Activated T-cell treated with anti-CD3 and anti-CD28 coated beads, Interleukin-2, amount 50 U/mL, for 72 hours (primary cell): ENCODE data around the gene NEURL1B. TPM values are rescaled to one million over a fixed set of nuclear protein-coding genes. Genes with fewer than 3 reads are reported as not detected.

Experiments used
- ATAC-seq, 2 donors: fragments of 150-1000 bp; cut with Tn5 transposase; replicated peaks in 1 of 2; 2 replicates each; pipeline ENCODE4 v1.10.0; 2021; ENCODE audit warnings: moderate library complexity in 2 of 2, mild to moderate bottlenecking in 1 of 2
- DNase-seq, 2 donors: peaks; one replicate each; pipeline ENCODE4 v3.0.0; 2021 to 2022; ENCODE audit warnings: mixed read lengths in 1 of 2
- H3K27ac Mint-ChIP-seq: one replicate; pipeline ENCODE4 v1.8.0; 2022; ENCODE audit warnings: mild to moderate bottlenecking, moderate library complexity, mixed read lengths
- H3K27me3 Mint-ChIP-seq: one replicate; pipeline ENCODE4 v1.8.0; 2022; ENCODE audit warnings: low read depth, mixed read lengths
- H3K36me3 Mint-ChIP-seq, 2 donors: one replicate each; pipeline ENCODE4 v1.8.0; 2022; ENCODE audit warnings: mixed read lengths in 2 of 2, mild to moderate bottlenecking in 1 of 2; ENCODE audit not compliant: insufficient read depth in 2 of 2
- H3K4me1 Mint-ChIP-seq: one replicate; pipeline ENCODE4 v1.8.0; 2022; ENCODE audit warnings: low read depth, mixed read lengths
- H3K4me3 Mint-ChIP-seq, 2 donors: one replicate each; pipeline ENCODE4 v1.8.0; 2022; ENCODE audit warnings: mild to moderate bottlenecking in 2 of 2, mixed read lengths in 2 of 2, moderate library complexity in 2 of 2
- H3K9me3 Mint-ChIP-seq, 2 donors: one replicate each; pipeline ENCODE4 v1.8.0; 2022; ENCODE audit warnings: mixed read lengths in 2 of 2
- total RNA-seq, 2 donors: library from RNA; stranded (reverse); gene quantifications; one replicate each; pipeline ENCODE4 v1.2.3, GENCODE V29; 2022

Gene NEURL1B
- total RNA-seq, 2 donors from 2014 or later = 0.29 to 0.63 TPM

GRCh38 chr5:172618574-172619365 lies 22.3 kb upstream of the NEURL1B start:
- Mint-ChIP-seq H3K27me3 (no peaks in the 10 kb centered on the region), H3K9me3 (no peaks in the 10 kb centered on the region), H3K36me3 (no peaks in the 10 kb centered on the region), H3K27ac (no peak overlapping the region), H3K4me3 (no peak overlapping the region), H3K4me1 (no peaks in the 10 kb centered on the region)
- ATAC-seq (no peak), DNase-seq (no peak)

GRCh38 chr5:172620506-172620905 lies 20.6 kb upstream of the NEURL1B start:
- no peak overlapping the region for H3K27ac Mint-ChIP-seq
- H3K36me3 Mint-ChIP-seq = no peaks in the 10 kb centered on the region
- ATAC-seq = no peak
- no peak overlapping the region for H3K4me3 Mint-ChIP-seq
- H3K27me3 Mint-ChIP-seq = no peaks in the 10 kb centered on the region
- no peaks in the 10 kb centered on the region for H3K4me1 Mint-ChIP-seq
- H3K9me3 Mint-ChIP-seq = no peaks in the 10 kb centered on the region
- DNase-seq = no peak

GRCh38 chr5:172622091-172623046 lies 18.7 kb upstream of the NEURL1B start:
- H3K27me3 Mint-ChIP-seq = peaks cover 10% of the 10 kb centered on the region
- H3K9me3 Mint-ChIP-seq = no peaks in the 10 kb centered on the region
- H3K27ac Mint-ChIP-seq = no peak overlapping the region
- ATAC-seq = no peak
- no peaks in the 10 kb centered on the region for H3K36me3 Mint-ChIP-seq
- no peaks in the 10 kb centered on the region for H3K4me1 Mint-ChIP-seq
- DNase-seq = no peak
- H3K4me3 Mint-ChIP-seq = no peak overlapping the region

GRCh38 chr5:172623313-172623980 lies 17.6 kb upstream of the NEURL1B start:
- ATAC-seq (no peak), DNase-seq (no peak)
- Mint-ChIP-seq H3K27me3 (peaks cover 12% of the 10 kb centered on the region), H3K27ac (no peak overlapping the region), H3K9me3 (no peaks in the 10 kb centered on the region), H3K4me1 (no peaks in the 10 kb centered on the region), H3K36me3 (no peaks in the 10 kb centered on the region), H3K4me3 (no peak overlapping the region)

- Mint-ChIP-seq H3K9me3 (no peaks in the 10 kb centered on the region), H3K4me3 (no peak overlapping the region), H3K36me3 (no peaks in the 10 kb centered on the region), H3K27me3 (peaks cover 15% of the 10 kb centered on the region), H3K27ac (no peak overlapping the region), H3K4me1 (no peaks in the 10 kb centered on the region)
- DNase-seq = no peak
- no peak for ATAC-seq
These were observed 16.7 kb upstream of the NEURL1B start for GRCh38 chr5:172624083-172624995.

- no peak overlapping the region for H3K4me3 Mint-ChIP-seq
- no peak overlapping the region for H3K27ac Mint-ChIP-seq
- H3K36me3 Mint-ChIP-seq = no peaks in the 10 kb centered on the region
- no peak for DNase-seq
- no peaks in the 10 kb centered on the region for H3K9me3 Mint-ChIP-seq
- no peaks in the 10 kb centered on the region for H3K4me1 Mint-ChIP-seq
- ATAC-seq = no peak
- peaks cover 15% of the 10 kb centered on the region for H3K27me3 Mint-ChIP-seq
These were observed 15.8 kb upstream of the NEURL1B start for GRCh38 chr5:172624996-172625964.

GRCh38 chr5:172626031-172626581 lies 15.0 kb upstream of the NEURL1B start:
- Mint-ChIP-seq H3K36me3 (no peaks in the 10 kb centered on the region), H3K9me3 (no peaks in the 10 kb centered on the region), H3K27me3 (peaks cover 15% of the 10 kb centered on the region), H3K27ac (no peak overlapping the region), H3K4me1 (no peaks in the 10 kb centered on the region), H3K4me3 (no peak overlapping the region)
- ATAC-seq = no peak
- no peak for DNase-seq

- Mint-ChIP-seq H3K4me1 (no peaks in the 10 kb centered on the region), H3K9me3 (no peaks in the 10 kb centered on the region), H3K4me3 (no peak overlapping the region), H3K27ac (no peak overlapping the region), H3K27me3 (peaks cover 15% of the 10 kb centered on the region), H3K36me3 (no peaks in the 10 kb centered on the region)
- no peak for ATAC-seq
- no peak for DNase-seq
These were observed 11.0 kb upstream of the NEURL1B start for GRCh38 chr5:172630082-172630481.

GRCh38 chr5:172630482-172630881 lies 10.6 kb upstream of the NEURL1B start:
- peaks cover 15% of the 10 kb centered on the region for H3K27me3 Mint-ChIP-seq
- H3K4me3 Mint-ChIP-seq = no peak overlapping the region
- ATAC-seq (no peak), DNase-seq (no peak)
- H3K27ac Mint-ChIP-seq = no peak overlapping the region
- no peaks in the 10 kb centered on the region for H3K9me3 Mint-ChIP-seq
- H3K36me3 Mint-ChIP-seq = no peaks in the 10 kb centered on the region
- H3K4me1 Mint-ChIP-seq = no peaks in the 10 kb centered on the region

- Mint-ChIP-seq H3K4me3 (no peak overlapping the region), H3K36me3 (no peaks in the 10 kb centered on the region), H3K4me1 (no peaks in the 10 kb centered on the region), H3K27me3 (peaks cover 10% of the 10 kb centered on the region), H3K9me3 (no peaks in the 10 kb centered on the region), H3K27ac (no peak overlapping the region)
- ATAC-seq = no peak
- DNase-seq = no peak
These were observed 10.1 kb upstream of the NEURL1B start for GRCh38 chr5:172630986-172631385.

- H3K27me3 Mint-ChIP-seq = peaks cover 5% of the 10 kb centered on the region
- ATAC-seq = no peak
These were observed 8.5 kb upstream of the NEURL1B start for GRCh38 chr5:172632346-172633092.

More at GRCh38 chr5:172632346-172633092, 8.5 kb upstream of the NEURL1B start:
- Mint-ChIP-seq H3K27ac (no peak overlapping the region), H3K4me3 (no peak overlapping the region), H3K36me3 (no peaks in the 10 kb centered on the region), H3K9me3 (no peaks in the 10 kb centered on the region), H3K4me1 (no peaks in the 10 kb centered on the region)
- no peak for DNase-seq
